Hepatocyte (in vitro differentiated cells): Measurements from ENCODE around the gene DENND1A. TPM values are rescaled to one million over a fixed set of nuclear protein-coding genes. Genes with fewer than 3 reads are reported as not detected.

Experiments
- DNase-seq: peaks from one replicate; pipeline ENCODE4 v3.0.0-alpha.2; 2016; ENCODE audit warnings: low spot score
- H2AFZ ChIP-seq: fragments of 200-600 bp; sonication (generic); 2 replicates; pipeline ENCODE4 v1.6.0; 2016; ENCODE audit warnings: antibody characterized with exemption, mild to moderate bottlenecking
- H3K27ac ChIP-seq: fragments of 200-600 bp; sonication (generic); 2 replicates; pipeline ENCODE4 v1.5.1; 2016; ENCODE audit warnings: mild to moderate bottlenecking
- H3K27me3 ChIP-seq: fragments of 200-600 bp; sonication (generic); 2 replicates; pipeline ENCODE4 v1.6.1; 2016
- H3K36me3 ChIP-seq: fragments of 200-600 bp; sonication (generic); replicated peaks from 2 replicates; pipeline ENCODE4 v1.5.1; 2016; ENCODE audit warnings: low read depth; ENCODE audit not compliant: insufficient read depth
- H3K4me1 ChIP-seq: fragments of 200-600 bp; sonication (generic); 2 replicates; pipeline ENCODE4 v1.5.1; 2016; ENCODE audit warnings: mild to moderate bottlenecking, moderate library complexity; ENCODE audit not compliant: insufficient read depth
- H3K4me2 ChIP-seq: fragments of 200-600 bp; sonication (generic); 2 replicates; pipeline ENCODE4 v1.6.0; 2016
- H3K4me3 ChIP-seq: fragments of 200-600 bp; sonication (generic); 2 replicates; pipeline ENCODE4 v1.5.1; 2016; ENCODE audit warnings: mild to moderate bottlenecking
- H3K79me2 ChIP-seq: fragments of 200-600 bp; sonication (generic); 2 replicates; pipeline ENCODE4 v1.6.0; 2017; ENCODE audit warnings: mild to moderate bottlenecking
- H3K9me2 ChIP-seq: fragments of 200-600 bp; sonication (generic); replicated peaks from 2 replicates; pipeline ENCODE4 v1.6.0; 2017; ENCODE audit warnings: mild to moderate bottlenecking; ENCODE audit not compliant: insufficient read depth
- H3K9me3 ChIP-seq: fragments of 200-600 bp; sonication (generic); 2 replicates; pipeline ENCODE4 v1.5.1; 2016; ENCODE audit warnings: low read depth, mild to moderate bottlenecking
- H4K20me1 ChIP-seq: fragments of 200-600 bp; sonication (generic); 2 replicates; pipeline ENCODE4 v1.6.0; 2016; ENCODE audit warnings: mild to moderate bottlenecking; ENCODE audit not compliant: insufficient read depth, poor library complexity, severe bottlenecking
- CTCF ChIP-seq: fragments of 200-600 bp; sonication (generic); IDR thresholded peaks from 2 replicates; pipeline ENCODE4 v1.5.1; 2016; ENCODE audit warnings: antibody characterized with exemption, mild to moderate bottlenecking; ENCODE audit not compliant: poor library complexity
- EZH2 ChIP-seq: fragments of 200-600 bp; sonication (generic); IDR thresholded peaks from 2 replicates; pipeline ENCODE4 v1.6.1; 2016; ENCODE audit warnings: antibody characterized with exemption, mild to moderate bottlenecking, borderline replicate concordance
- EZH2phosphoT487 ChIP-seq: fragments of 200-600 bp; sonication (generic); IDR thresholded peaks from one replicate; pipeline ENCODE4 v1.6.1; 2018; ENCODE audit warnings: antibody characterized with exemption, mild to moderate bottlenecking, low read depth, moderate library complexity; ENCODE audit not compliant: unreplicated experiment, severe bottlenecking
- WGBS: methylation state at CpG from one replicate; pipeline ENCODE4 v1.1.6; 2016; ENCODE audit warnings: low lambda C conversion rate; ENCODE audit errors: missing lambda C conversion rate; 5-methylcytosine and 5-hydroxymethylcytosine counted together
- polyA plus RNA-seq: library from polyadenylated mRNA; unstranded; fragments of >200 nt; fragmentation: Nextera tagmentation; extraction: Ambion mirVana; gene quantifications from 2 replicates; pipeline ENCODE4 v1.2.1, GENCODE V29; 2016
- total RNA-seq: library from RNA; depleted of rRNA; stranded (reverse); fragments of >200 nt; gene quantifications from 2 replicates; pipeline ENCODE4 v1.2.3, GENCODE V29; 2014

DENND1A gene
- total and polyA plus RNA-seq, 2 experiments from 2014 or later = 24.0 to 28.9 TPM

- Histone ChIP-seq H3K4me1 (peaks cover 14% of the 10 kb centered on the region), H3K9me2 (no peaks in the 10 kb centered on the region), H3K4me2 (no peak overlapping the region), H3K79me2 (no peaks in the 10 kb centered on the region), H3K27ac (no peak overlapping the region), H4K20me1 (no peaks in the 10 kb centered on the region), H2AFZ (no peak overlapping the region), H3K27me3 (no peaks in the 10 kb centered on the region), H3K36me3 (no peaks in the 10 kb centered on the region), H3K9me3 (no peaks in the 10 kb centered on the region), H3K4me3 (no peak overlapping the region)
- no peak for DNase-seq
- 79% methylated on average over 11 of the region's 12 CpGs for WGBS
- TF ChIP-seq CTCF = peak; percentile 17
- TF ChIP-seq EZH2 = no peak
Measured at GRCh38 chr9:123365287-123365880, 564.5 kb downstream of the DENND1A start.

GRCh38 chr9:123364241-123364824 lies 565.6 kb downstream of the DENND1A start:
- no peak overlapping the region for H3K4me3 ChIP-seq
- H3K4me2 ChIP-seq = peak overlapping the region; percentile 20
- peak; percentile 78 for DNase-seq
- WGBS = 58% methylated on average over 9 of the region's 11 CpGs
- H3K9me3 ChIP-seq = no peaks in the 10 kb centered on the region
- H2AFZ ChIP-seq = no peak overlapping the region
- peak overlapping the region; percentile 37 for H3K27ac ChIP-seq
- H3K27me3 ChIP-seq = no peaks in the 10 kb centered on the region
- peaks cover 24% of the 10 kb centered on the region for H3K4me1 ChIP-seq
- no peaks in the 10 kb centered on the region for H4K20me1 ChIP-seq
- no peaks in the 10 kb centered on the region for H3K36me3 ChIP-seq
- TF ChIP-seq EZH2phosphoT487 (no peak), CTCF (no peak), EZH2 (no peak)
- no peaks in the 10 kb centered on the region for H3K79me2 ChIP-seq
- H3K9me2 ChIP-seq = no peaks in the 10 kb centered on the region

GRCh38 chr9:123362856-123363255 lies 567.1 kb downstream of the DENND1A start:
- H3K27ac ChIP-seq = no peak overlapping the region
- H3K4me1 ChIP-seq = peaks cover 36% of the 10 kb centered on the region
- H3K27me3 ChIP-seq = no peaks in the 10 kb centered on the region
- H3K9me2 ChIP-seq = no peaks in the 10 kb centered on the region
- H3K36me3 ChIP-seq = no peaks in the 10 kb centered on the region
- no peak overlapping the region for H3K4me3 ChIP-seq
- TF ChIP-seq CTCF (no peak), EZH2 (no peak), EZH2phosphoT487 (no peak)
- H4K20me1 ChIP-seq = no peaks in the 10 kb centered on the region
- WGBS = 94% methylated on average over 23 of the region's 23 CpGs
- no peaks in the 10 kb centered on the region for H3K79me2 ChIP-seq
- no peak overlapping the region for H2AFZ ChIP-seq
- no peak overlapping the region for H3K4me2 ChIP-seq
- no peak for DNase-seq
- H3K9me3 ChIP-seq = no peaks in the 10 kb centered on the region
